ENCODE results near the gene ARAP2. TPM values are rescaled to one million over a fixed set of nuclear protein-coding genes. Genes with fewer than 3 reads are reported as not detected.
A peak's percentile ranks its signal among the peaks of the same experiment; 100 is the strongest.

ARAP2 gene, protein sequence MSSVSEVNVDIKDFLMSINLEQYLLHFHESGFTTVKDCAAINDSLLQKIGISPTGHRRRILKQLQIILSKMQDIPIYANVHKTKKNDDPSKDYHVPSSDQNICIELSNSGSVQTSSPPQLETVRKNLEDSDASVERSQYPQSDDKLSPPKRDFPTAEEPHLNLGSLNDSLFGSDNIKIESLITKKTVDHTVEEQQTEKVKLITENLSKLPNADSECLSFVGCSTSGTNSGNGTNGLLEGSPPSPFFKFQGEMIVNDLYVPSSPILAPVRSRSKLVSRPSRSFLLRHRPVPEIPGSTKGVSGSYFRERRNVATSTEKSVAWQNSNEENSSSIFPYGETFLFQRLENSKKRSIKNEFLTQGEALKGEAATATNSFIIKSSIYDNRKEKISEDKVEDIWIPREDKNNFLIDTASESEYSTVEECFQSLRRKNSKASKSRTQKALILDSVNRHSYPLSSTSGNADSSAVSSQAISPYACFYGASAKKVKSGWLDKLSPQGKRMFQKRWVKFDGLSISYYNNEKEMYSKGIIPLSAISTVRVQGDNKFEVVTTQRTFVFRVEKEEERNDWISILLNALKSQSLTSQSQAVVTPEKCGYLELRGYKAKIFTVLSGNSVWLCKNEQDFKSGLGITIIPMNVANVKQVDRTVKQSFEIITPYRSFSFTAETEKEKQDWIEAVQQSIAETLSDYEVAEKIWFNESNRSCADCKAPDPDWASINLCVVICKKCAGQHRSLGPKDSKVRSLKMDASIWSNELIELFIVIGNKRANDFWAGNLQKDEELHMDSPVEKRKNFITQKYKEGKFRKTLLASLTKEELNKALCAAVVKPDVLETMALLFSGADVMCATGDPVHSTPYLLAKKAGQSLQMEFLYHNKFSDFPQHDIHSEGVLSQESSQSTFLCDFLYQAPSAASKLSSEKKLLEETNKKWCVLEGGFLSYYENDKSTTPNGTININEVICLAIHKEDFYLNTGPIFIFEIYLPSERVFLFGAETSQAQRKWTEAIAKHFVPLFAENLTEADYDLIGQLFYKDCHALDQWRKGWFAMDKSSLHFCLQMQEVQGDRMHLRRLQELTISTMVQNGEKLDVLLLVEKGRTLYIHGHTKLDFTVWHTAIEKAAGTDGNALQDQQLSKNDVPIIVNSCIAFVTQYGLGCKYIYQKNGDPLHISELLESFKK (N-terminal part only)
- 0.93 TPM in 2 replicates for total RNA-seq
- long read RNA-seq, partial matches to known transcripts = 0 of 1 reads
- long read RNA-seq, other reads (novel, unspliced or antisense) = 1 of 1 reads

DNA sequence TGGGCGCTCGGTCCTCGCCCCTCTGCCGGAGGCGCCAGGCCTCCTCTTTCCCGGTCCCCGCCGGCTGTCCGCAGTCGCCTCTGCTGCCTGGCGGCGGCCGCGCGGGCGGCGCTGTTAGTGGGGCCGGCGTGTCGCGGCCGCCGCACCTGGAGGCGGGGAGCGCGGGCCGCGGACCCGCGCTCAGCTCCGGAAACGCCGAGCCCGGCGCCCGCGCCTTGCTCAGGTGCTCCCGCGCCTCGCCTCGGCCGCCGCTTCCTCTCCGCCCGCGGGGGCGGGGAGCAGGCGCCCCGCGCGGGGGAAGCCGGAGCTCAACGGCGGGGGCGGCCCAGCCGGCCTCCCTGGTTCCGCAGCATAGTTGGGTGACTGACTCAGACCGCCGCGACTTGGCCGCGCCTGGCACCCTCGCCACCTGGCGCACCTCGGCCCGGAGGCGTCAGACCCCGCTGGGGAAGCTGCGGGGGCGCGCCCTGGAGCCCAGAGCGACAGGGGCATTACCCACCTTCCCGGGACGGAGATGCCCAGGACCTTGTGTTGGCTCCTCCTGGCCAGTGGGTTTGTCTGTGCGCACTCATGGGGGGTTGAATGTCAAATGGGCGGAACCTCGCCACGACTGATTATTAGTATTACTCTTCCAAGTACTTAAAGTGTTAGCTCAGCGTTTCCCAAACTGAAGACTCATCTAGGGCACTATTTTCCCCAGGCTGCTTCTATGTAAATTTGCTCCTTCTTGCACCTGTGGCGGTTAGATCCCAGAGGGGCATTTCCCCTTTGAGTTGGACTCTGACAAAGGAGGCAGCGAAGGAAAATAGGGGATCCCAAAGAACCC, at the start of gene ARAP2:
ARAP2 (minus strand) TSS at position 258 of the 826 bp plus-strand sequence. CDS start 15,028 bp downstream, outside the sequence.
- peak within 1 kb of the TSS; percentile 90 for H3K4me3 Mint-ChIP-seq
- H3K36me3 Mint-ChIP-seq (ENCODE audit: low read depth) = no peaks in the 10 kb centered on the region
- peaks cover 64% of the 10 kb centered on the region for H3K27me3 Mint-ChIP-seq (ENCODE audit: low read depth)
- no peak for DNase-seq (ENCODE audit: low read depth, low spot score)
- H3K4me1 Mint-ChIP-seq = peaks cover 14% of the 10 kb centered on the region
- TF ChIP-seq, protein P1, sequence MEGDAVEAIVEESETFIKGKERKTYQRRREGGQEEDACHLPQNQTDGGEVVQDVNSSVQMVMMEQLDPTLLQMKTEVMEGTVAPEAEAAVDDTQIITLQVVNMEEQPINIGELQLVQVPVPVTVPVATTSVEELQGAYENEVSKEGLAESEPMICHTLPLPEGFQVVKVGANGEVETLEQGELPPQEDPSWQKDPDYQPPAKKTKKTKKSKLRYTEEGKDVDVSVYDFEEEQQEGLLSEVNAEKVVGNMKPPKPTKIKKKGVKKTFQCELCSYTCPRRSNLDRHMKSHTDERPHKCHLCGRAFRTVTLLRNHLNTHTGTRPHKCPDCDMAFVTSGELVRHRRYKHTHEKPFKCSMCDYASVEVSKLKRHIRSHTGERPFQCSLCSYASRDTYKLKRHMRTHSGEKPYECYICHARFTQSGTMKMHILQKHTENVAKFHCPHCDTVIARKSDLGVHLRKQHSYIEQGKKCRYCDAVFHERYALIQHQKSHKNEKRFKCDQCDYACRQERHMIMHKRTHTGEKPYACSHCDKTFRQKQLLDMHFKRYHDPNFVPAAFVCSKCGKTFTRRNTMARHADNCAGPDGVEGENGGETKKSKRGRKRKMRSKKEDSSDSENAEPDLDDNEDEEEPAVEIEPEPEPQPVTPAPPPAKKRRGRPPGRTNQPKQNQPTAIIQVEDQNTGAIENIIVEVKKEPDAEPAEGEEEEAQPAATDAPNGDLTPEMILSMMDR (conservative IDR thresholded peaks at IDR 0.05) = peak; percentile 33
- H3K9me3 Mint-ChIP-seq = no peaks in the 10 kb centered on the region
- no peak within 1 kb of the TSS for H3K27ac Mint-ChIP-seq (ENCODE audit: unreplicated experiment)

GRCh38 chr4:36292556-36293188, 48.4 kb upstream of the ARAP2 start:
- no peak overlapping the region for H3K4me3 Mint-ChIP-seq
- TF ChIP-seq, protein P1 (conservative IDR thresholded peaks at IDR 0.05) = no peak

DNA sequence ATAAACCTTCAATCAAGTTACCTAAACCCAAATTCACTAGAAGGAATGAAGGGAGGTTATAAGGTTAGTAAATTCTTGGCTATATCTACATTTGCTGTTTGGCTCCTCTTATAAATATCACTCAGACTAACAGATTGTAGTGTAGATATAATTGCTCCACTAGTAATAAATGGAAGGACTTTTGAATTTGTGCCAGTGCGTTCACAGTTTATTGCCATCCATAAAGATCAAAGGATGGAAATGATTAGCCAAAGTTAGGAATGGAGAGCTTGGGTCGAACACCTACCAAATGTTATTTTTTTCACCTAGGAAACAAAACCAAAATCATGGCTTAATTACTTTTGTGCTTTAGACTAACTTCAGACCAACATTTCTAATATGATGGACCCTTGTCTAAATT, 46.3 kb upstream of the ARAP2 start:
- no peak overlapping the region for H3K27ac Mint-ChIP-seq (ENCODE audit: unreplicated experiment)

More at GRCh38 chr4:36292556-36293188, 48.4 kb upstream of the ARAP2 start:
- no peak for DNase-seq (ENCODE audit: low read depth, low spot score)
- peaks cover 4% of the 10 kb centered on the region for H3K4me1 Mint-ChIP-seq
- H3K27ac Mint-ChIP-seq (ENCODE audit: unreplicated experiment) = no peak overlapping the region
- H3K9me3 Mint-ChIP-seq = no peaks in the 10 kb centered on the region
- no peaks in the 10 kb centered on the region for H3K27me3 Mint-ChIP-seq (ENCODE audit: low read depth)
- no peaks in the 10 kb centered on the region for H3K36me3 Mint-ChIP-seq (ENCODE audit: low read depth)

GRCh38 chr4:36288731-36289426, 44.6 kb upstream of the ARAP2 start:
- TF ChIP-seq, protein P1 (conservative IDR thresholded peaks at IDR 0.05) = no peak
- Mint-ChIP-seq H3K4me3 (no peak overlapping the region), H3K36me3 (ENCODE audit: low read depth) (no peaks in the 10 kb centered on the region), H3K27me3 (ENCODE audit: low read depth) (no peaks in the 10 kb centered on the region), H3K27ac (ENCODE audit: unreplicated experiment) (no peak overlapping the region), H3K9me3 (peaks cover 7% of the 10 kb centered on the region), H3K4me1 (peaks cover 14% of the 10 kb centered on the region)
- no peak for DNase-seq (ENCODE audit: low read depth, low spot score)

More for the DNA sequence above, 46.3 kb upstream of the ARAP2 start:
- no peaks in the 10 kb centered on the region for H3K36me3 Mint-ChIP-seq (ENCODE audit: low read depth)
- H3K9me3 Mint-ChIP-seq = peaks cover 3% of the 10 kb centered on the region
- H3K4me1 Mint-ChIP-seq = peaks cover 4% of the 10 kb centered on the region
- TF ChIP-seq, protein P1 (conservative IDR thresholded peaks at IDR 0.05) = no peak
- no peak for DNase-seq (ENCODE audit: low read depth, low spot score)
- H3K27me3 Mint-ChIP-seq (ENCODE audit: low read depth) = no peaks in the 10 kb centered on the region
- H3K4me3 Mint-ChIP-seq = no peak overlapping the region
